HEK293 (cell line): Measurements from ENCODE around the gene HOXA10.
A peak's percentile ranks its signal among the peaks of the same experiment; 100 is the strongest.

ENCODE experiments used
- CTCF ChIA-PET: fragments of 350-600 bp; formaldehyde crosslinking; extraction: SDS; loops from one replicate; lab custom pipeline; 2021; ENCODE audit warnings: antibody characterized with exemption; lab: Yijun Ruan, JAX
- POLR2A ChIA-PET: fragments of 300-600 bp; formaldehyde crosslinking; extraction: SDS; loops from one replicate; lab custom pipeline; 2020; ENCODE audit warnings: antibody characterized with exemption, inconsistent platforms; lab: Yijun Ruan, JAX
- H3K27ac ChIP-seq: fragments of 200-500 bp; sonication (Bioruptor generic); 2 replicates; pipeline ENCODE4 v1.5.1; 2014; ENCODE audit warnings: low read depth, low read length, control low read depth, inconsistent platforms; ENCODE audit errors: extremely low read depth
- H3K36me3 ChIP-seq, 2 experiments: fragments of 200-500 bp in 1 of 2; sonication (Bioruptor generic) in 1 of 2; 1 replicate in 1 of 2; 2 replicates in 1 of 2; pipeline ENCODE4 v1.5.1; 2014 to 2017; ENCODE audit warnings: inconsistent platforms in 2 of 2, low read length in 2 of 2; ENCODE audit not compliant: control insufficient read depth in 2 of 2, insufficient read depth in 1 of 2
- H3K4me1 ChIP-seq: fragments of 200-500 bp; sonication (Bioruptor generic); 2 replicates; pipeline ENCODE4 v1.5.1; 2014; ENCODE audit warnings: mild to moderate bottlenecking, low read length, inconsistent platforms; ENCODE audit not compliant: control insufficient read depth, insufficient read depth
- H3K4me3 ChIP-seq: 2 replicates; pipeline ENCODE4 v1.5.1; 2011; ENCODE audit warnings: low read depth, mild to moderate bottlenecking, control low read depth, low read length, moderate library complexity
- H3K9me3 ChIP-seq: fragments of 200-500 bp; sonication (Bioruptor generic); 2 replicates; pipeline ENCODE4 v1.5.1; 2014; ENCODE audit warnings: low read depth, low read length, inconsistent platforms; ENCODE audit not compliant: control insufficient read depth, insufficient read depth
- FEZF1 ChIP-seq: fragments of 450-650 bp; formaldehyde crosslinking; IDR thresholded peaks from 2 replicates; pipeline ENCODE4 v1.5.1; 2016; ENCODE audit warnings: missing biosample characterization, missing genetic modification characterization
- IKZF3 ChIP-seq: fragments of 450-650 bp; IDR thresholded peaks from 2 replicates; pipeline ENCODE4 v1.5.0; 2018; ENCODE audit warnings: missing biosample characterization, mild to moderate bottlenecking, missing genetic modification characterization, moderate library complexity
- SCRT1 ChIP-seq: fragments of 450-650 bp; formaldehyde crosslinking; IDR thresholded peaks from 2 replicates; pipeline ENCODE4 v1.5.1; 2016; ENCODE audit warnings: missing biosample characterization, missing genetic modification characterization, borderline replicate concordance
- SP7 ChIP-seq: fragments of 450-650 bp; formaldehyde crosslinking; IDR thresholded peaks from 2 replicates; pipeline ENCODE4 v1.5.1; 2016; ENCODE audit warnings: missing biosample characterization, missing genetic modification characterization
- ZBTB8A ChIP-seq: fragments of 450-650 bp; formaldehyde crosslinking; IDR thresholded peaks from 2 replicates; pipeline ENCODE4 v1.5.1; 2016; ENCODE audit warnings: missing biosample characterization, missing genetic modification characterization
- ZEB2 ChIP-seq: fragments of 450-650 bp; formaldehyde crosslinking; IDR thresholded peaks from 2 replicates; pipeline ENCODE4 v1.5.1; 2016; ENCODE audit warnings: missing biosample characterization, missing genetic modification characterization
- ZFP41 ChIP-seq: fragments of 450-650 bp; formaldehyde crosslinking; IDR thresholded peaks from 2 replicates; pipeline ENCODE4 v1.5.1; 2016; ENCODE audit warnings: missing biosample characterization, missing genetic modification characterization, borderline replicate concordance
- ZNF157 ChIP-seq: fragments of 450-650 bp; formaldehyde crosslinking; IDR thresholded peaks from 2 replicates; pipeline ENCODE4 v1.5.1; 2016; ENCODE audit warnings: missing biosample characterization, missing genetic modification characterization
- ZNF707 ChIP-seq: fragments of 450-650 bp; formaldehyde crosslinking; IDR thresholded peaks from 2 replicates; pipeline ENCODE4 v1.5.1; 2016; ENCODE audit warnings: missing biosample characterization, missing genetic modification characterization
- ZNF843 ChIP-seq: fragments of 450-650 bp; formaldehyde crosslinking; IDR thresholded peaks from 2 replicates; pipeline ENCODE4 v1.5.1; 2016; ENCODE audit warnings: missing biosample characterization, missing genetic modification characterization
- ZSCAN30 ChIP-seq: fragments of 450-650 bp; IDR thresholded peaks from 2 replicates; pipeline ENCODE4 v1.5.1; 2018; ENCODE audit warnings: missing biosample characterization, mild to moderate bottlenecking, missing genetic modification characterization, moderate library complexity
- TF ChIP-seq, protein P1 (sequence below): fragments of 450-650 bp; formaldehyde crosslinking; IDR thresholded peaks from 2 replicates; pipeline ENCODE4 v1.5.1; 2017; ENCODE audit warnings: missing biosample characterization, missing genetic modification characterization
- TF ChIP-seq, protein P2 (sequence below): sonication (generic); formaldehyde crosslinking; IDR thresholded peaks from 2 replicates; pipeline ENCODE4 v1.8.1; 2022; ENCODE audit warnings: mild to moderate bottlenecking, moderate library complexity, missing genetic modification reagents
- TF ChIP-seq, protein P3 (sequence below): fragments of 450-650 bp; formaldehyde crosslinking; IDR thresholded peaks from 2 replicates; pipeline ENCODE4 v1.5.1; 2016; ENCODE audit warnings: missing biosample characterization, missing genetic modification characterization

HOXA10 gene

DNA sequence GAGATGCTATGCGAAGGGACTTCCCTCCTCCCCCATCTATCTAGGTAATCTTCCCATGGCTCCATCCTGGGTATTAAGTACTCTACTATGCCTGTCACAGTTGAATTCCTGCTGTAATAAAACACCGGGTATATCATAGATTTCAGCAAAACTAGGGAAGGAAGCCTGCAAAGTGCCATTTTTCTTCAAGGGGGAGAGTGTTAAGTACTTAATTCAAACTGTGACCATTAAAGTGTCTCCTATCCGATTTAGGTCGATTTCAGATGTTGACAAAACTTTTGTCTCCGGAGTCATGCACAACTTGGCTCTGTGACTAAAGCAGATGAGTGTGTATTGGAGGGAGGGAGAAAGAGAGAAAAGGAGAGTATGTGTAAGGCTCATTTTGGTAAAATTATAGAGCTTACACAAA, 48.1 kb downstream of the HOXA10 start (continued):
- TF ChIP-seq, protein P1, sequence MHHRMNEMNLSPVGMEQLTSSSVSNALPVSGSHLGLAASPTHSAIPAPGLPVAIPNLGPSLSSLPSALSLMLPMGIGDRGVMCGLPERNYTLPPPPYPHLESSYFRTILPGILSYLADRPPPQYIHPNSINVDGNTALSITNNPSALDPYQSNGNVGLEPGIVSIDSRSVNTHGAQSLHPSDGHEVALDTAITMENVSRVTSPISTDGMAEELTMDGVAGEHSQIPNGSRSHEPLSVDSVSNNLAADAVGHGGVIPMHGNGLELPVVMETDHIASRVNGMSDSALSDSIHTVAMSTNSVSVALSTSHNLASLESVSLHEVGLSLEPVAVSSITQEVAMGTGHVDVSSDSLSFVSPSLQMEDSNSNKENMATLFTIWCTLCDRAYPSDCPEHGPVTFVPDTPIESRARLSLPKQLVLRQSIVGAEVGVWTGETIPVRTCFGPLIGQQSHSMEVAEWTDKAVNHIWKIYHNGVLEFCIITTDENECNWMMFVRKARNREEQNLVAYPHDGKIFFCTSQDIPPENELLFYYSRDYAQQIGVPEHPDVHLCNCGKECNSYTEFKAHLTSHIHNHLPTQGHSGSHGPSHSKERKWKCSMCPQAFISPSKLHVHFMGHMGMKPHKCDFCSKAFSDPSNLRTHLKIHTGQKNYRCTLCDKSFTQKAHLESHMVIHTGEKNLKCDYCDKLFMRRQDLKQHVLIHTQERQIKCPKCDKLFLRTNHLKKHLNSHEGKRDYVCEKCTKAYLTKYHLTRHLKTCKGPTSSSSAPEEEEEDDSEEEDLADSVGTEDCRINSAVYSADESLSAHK (tag by site-specific recombination), result no peak
- peak; percentile 46; the same call in 1 of the 2 replicates for TF ChIP-seq ZNF843 (tag by site-specific recombination)
- TF ChIP-seq, protein P2, sequence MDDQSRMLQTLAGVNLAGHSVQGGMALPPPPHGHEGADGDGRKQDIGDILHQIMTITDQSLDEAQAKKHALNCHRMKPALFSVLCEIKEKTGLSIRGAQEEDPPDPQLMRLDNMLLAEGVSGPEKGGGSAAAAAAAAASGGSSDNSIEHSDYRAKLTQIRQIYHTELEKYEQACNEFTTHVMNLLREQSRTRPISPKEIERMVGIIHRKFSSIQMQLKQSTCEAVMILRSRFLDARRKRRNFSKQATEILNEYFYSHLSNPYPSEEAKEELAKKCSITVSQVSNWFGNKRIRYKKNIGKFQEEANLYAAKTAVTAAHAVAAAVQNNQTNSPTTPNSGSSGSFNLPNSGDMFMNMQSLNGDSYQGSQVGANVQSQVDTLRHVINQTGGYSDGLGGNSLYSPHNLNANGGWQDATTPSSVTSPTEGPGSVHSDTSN, result no peak
- TF ChIP-seq, protein P3, sequence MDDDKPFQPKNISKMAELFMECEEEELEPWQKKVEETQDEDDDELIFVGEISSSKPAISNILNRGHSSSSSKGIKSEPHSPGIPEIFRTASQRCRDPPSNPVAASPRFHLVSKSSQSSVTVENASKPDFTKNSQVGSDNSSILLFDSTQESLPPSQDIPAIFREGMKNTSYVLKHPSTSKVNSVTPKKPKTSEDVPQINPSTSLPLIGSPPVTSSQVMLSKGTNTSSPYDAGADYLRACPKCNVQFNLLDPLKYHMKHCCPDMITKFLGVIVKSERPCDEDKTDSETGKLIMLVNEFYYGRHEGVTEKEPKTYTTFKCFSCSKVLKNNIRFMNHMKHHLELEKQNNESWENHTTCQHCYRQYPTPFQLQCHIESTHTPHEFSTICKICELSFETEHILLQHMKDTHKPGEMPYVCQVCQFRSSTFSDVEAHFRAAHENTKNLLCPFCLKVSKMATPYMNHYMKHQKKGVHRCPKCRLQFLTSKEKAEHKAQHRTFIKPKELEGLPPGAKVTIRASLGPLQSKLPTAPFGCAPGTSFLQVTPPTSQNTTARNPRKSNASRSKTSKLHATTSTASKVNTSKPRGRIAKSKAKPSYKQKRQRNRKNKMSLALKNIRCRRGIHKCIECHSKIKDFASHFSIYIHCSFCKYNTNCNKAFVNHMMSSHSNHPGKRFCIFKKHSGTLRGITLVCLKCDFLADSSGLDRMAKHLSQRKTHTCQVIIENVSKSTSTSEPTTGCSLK (tag by site-specific recombination), result no peak
- no peak; the same call in 1 of the 2 replicates for TF ChIP-seq SP7 (tag by site-specific recombination)
- no peak for TF ChIP-seq ZFP41 (tag by site-specific recombination)
- TF ChIP-seq ZSCAN30, result peak; percentile 80
- TF ChIP-seq ZNF157, result no peak
- TF ChIP-seq FEZF1 (tag by site-specific recombination), result peak; percentile 80
- TF ChIP-seq ZBTB8A, result no peak
- no peak for TF ChIP-seq SCRT1 (tag by site-specific recombination)
- TF ChIP-seq, all 188 proteins: peak for 9

DNA sequence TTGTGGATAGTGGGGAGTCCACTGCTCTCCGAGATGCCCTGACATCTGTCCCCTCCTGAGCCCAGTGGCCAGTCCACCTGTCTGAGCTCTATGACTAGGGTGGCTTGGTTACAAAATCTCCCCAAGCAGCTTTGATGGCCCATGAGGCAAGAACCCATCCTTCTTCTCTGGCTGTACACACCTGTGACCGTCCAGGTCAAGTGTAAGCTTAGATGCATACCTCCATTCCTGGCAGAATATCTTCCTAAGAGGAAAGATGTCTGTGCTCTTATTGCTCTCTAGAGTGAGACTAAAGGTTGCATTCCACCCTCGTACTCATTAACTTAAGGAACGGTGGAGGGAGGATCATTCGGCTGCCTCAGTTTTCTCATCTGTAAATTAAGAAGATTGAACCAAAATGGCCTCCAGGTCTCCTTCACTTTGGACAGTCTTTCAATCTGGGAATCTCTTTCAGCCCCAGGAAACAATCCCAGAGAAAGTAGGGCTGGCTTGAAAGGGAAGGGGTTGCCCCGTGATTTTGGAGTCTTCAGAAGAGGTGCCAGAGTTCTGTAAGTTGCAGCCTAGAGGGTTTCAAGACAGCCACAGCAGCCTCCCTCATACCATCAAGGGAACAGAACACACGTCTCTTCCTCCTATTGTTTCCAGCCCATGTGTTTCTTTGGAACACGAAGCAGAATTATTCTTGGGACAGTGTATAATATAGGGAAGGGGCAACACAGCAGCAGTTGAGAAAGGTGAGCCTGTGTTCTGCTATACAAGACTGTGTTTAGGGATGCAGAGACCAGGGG, 49.0 kb downstream of the HOXA10 start:
- Histone ChIP-seq H3K4me1 (peaks cover 54% of the 10 kb centered on the region), H3K4me3 (no peak overlapping the region), H3K27ac (peak overlapping the region; percentile 34), H3K9me3 (no peaks in the 10 kb centered on the region), H3K36me3 (peaks cover 5 to 30% of the 10 kb centered on the region in 2 experiments; a peak in 1 of 3 replicates)
- POLR2A ChIA-PET, result interaction anchor here (0.6 kb wide), 1 partner anchor 60 kb away, joined by 4 read pairs; the partner anchor contains the start of gene HOXA11
- TF ChIP-seq SCRT1 (tag by site-specific recombination), result no peak
- TF ChIP-seq ZEB2, result no peak
- CTCF ChIA-PET, result no interaction called here

DNA sequence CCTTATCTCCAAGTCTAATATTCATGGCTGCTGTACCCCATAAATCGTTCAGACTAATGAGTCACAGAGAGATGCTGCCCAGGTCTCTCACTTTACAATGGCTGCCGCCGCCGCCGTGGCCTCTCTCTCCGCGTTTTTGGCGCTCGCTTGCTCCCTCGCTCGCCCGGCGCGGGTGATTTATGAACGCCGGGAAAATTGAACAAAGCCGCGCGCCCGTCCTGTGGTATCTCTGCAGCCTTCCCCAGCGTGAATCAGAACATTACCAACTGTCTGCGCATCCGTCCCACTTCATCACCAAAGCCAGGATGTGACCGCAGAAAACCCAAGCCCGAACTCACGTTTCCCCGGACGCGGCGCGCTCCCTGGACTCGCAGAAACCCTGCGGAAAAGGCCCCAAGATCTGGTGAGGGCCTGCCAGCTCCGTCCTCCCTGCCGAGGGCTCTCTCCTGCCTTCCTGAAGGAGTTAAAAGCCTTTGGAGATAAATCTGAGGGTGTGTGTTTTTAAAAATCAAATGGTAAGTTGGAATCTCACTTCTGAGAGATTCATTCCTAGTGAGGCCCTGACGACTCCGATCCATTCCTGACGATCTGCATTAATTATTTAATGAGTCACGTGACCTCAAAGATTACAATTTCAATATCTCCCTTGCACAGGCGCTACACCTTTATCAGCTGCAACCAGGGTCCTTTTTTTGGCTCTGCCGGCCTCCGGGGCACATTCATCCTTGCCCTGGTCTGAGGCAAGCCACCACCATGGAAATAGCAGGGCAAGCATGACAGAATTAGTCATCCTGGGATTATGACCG, 49.8 kb downstream of the HOXA10 start:
- ChIA-PET CTCF (no interaction called here), POLR2A (interaction anchor here (0.6 kb wide), 1 partner anchor 61 kb away, joined by 4 read pairs; the partner anchor contains the start of gene HOXA11)
- Histone ChIP-seq H3K4me1 (peaks cover 51% of the 10 kb centered on the region), H3K9me3 (no peaks in the 10 kb centered on the region), H3K4me3 (no peak overlapping the region), H3K27ac (no peak overlapping the region; the same call in 1 of the 2 replicates), H3K36me3 (peaks cover 5 to 29% of the 10 kb centered on the region in 2 experiments; a peak in 1 of 3 replicates)
- TF ChIP-seq IKZF3 (tag by site-specific recombination) (0 out of 2 replicates have a peak, but pooled peaks have one; percentile 27), ZNF707 (tag by site-specific recombination) (no peak)
- TF ChIP-seq, all 188 proteins: peak for 1
